Lower lobe of right lung (tissue), 2 donors: ENCODE data around the gene UFSP2. TPM values are rescaled to one million over a fixed set of nuclear protein-coding genes. Genes with fewer than 3 reads are reported as not detected.

Experiments used
- ATAC-seq, 2 donors: fragments of 200-7000 bp; cut with Tn5 transposase; one replicate each; pipeline ENCODE4 v1.9.1; 2020 to 2022; ENCODE audit warnings: mild to moderate bottlenecking in 2 of 2, moderate library complexity in 2 of 2
- DNase-seq: peaks from one replicate; pipeline ENCODE4 v3.0.0-alpha.2; 2020
- H3K27ac ChIP-seq: fragments of 200-600 bp; one replicate; pipeline ENCODE4 v1.8.0; 2022
- H3K27me3 ChIP-seq: fragments of 200-600 bp; one replicate; pipeline ENCODE4 v1.8.0; 2022; ENCODE audit warnings: low read depth
- H3K36me3 ChIP-seq: fragments of 200-600 bp; one replicate; pipeline ENCODE4 v1.8.0; 2022; ENCODE audit warnings: mild to moderate bottlenecking
- H3K4me1 ChIP-seq: fragments of 200-600 bp; one replicate; pipeline ENCODE4 v1.8.0; 2022
- H3K4me3 ChIP-seq: fragments of 200-600 bp; one replicate; pipeline ENCODE4 v1.8.0; 2022; ENCODE audit warnings: mild to moderate bottlenecking
- H3K9me3 ChIP-seq: fragments of 200-600 bp; one replicate; pipeline ENCODE4 v1.8.0; 2022
- intact Hi-C: fragments of 100-400 bp; cut with DNase I; formaldehyde crosslinking; loops from one replicate; pipeline ENCODE4 v1.11.0; 2022
- total RNA-seq: library from RNA; stranded (reverse); fragmentation: NEBNext Ultra II Directional; extraction: Animal tissue kit (Norgen Biotek cat#: 25700); gene quantifications from one replicate; pipeline ENCODE4 v1.2.1, GENCODE V29; 2021
- TF ChIP-seq, protein P1 (sequence below): fragments of 200-600 bp; IDR thresholded peaks from one replicate; pipeline ENCODE4 v1.8.0; 2022; ENCODE audit warnings: antibody characterized with exemption, mild to moderate bottlenecking
- donor health status: DM: no; HTN: yes; CAD: no; lungs with severe emphysema.

UFSP2 gene
- total RNA-seq, 1 donor from 2014 or later = 30.0 TPM

DNA sequence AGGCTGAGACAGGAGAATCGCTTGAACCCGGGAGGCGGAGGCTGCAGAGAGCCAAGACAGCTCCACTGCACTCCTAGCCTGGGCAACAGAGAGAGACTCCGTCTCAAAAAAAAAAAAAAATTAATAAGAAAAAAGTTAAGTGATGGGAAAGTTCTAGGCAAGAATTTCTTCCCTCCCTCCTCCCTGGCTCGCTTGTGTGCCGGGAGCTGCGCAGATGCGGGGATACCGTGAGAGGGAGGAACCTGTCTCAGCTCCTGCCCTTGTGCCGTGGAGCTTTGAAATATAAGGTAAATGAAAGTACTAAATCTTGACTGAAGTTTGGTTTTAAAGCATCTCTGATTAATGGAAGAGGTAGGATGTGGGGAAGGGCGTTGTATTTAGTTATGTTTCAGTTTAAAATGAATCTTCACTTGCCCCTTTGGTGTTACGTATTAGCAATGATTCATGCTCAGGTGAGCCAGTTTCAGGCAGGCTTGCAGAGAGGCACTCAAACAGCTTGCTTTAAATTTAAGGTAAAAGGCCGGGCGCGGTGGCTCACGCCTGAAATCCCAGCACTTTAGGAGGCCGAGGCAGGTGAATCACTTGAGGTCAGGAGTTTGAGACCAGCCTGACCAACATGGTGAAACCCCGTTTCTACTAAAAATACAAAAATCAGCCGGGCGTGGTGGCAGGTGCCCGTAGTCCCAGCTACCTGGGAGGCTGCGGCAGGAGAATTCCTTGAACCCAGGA is 1.4 kb upstream of the UFSP2 start:
- intact Hi-C loops = no loop called here
- no peak for ATAC-seq
- Histone ChIP-seq H3K9me3 (no peaks in the 10 kb centered on the region), H3K4me3 (no peak overlapping the region), H3K36me3 (peaks cover under 1% of the 10 kb centered on the region), H3K4me1 (peaks cover 24% of the 10 kb centered on the region), H3K27ac (no peak overlapping the region), H3K27me3 (no peaks in the 10 kb centered on the region)
- DNase-seq = no peak
- TF ChIP-seq, protein P1, sequence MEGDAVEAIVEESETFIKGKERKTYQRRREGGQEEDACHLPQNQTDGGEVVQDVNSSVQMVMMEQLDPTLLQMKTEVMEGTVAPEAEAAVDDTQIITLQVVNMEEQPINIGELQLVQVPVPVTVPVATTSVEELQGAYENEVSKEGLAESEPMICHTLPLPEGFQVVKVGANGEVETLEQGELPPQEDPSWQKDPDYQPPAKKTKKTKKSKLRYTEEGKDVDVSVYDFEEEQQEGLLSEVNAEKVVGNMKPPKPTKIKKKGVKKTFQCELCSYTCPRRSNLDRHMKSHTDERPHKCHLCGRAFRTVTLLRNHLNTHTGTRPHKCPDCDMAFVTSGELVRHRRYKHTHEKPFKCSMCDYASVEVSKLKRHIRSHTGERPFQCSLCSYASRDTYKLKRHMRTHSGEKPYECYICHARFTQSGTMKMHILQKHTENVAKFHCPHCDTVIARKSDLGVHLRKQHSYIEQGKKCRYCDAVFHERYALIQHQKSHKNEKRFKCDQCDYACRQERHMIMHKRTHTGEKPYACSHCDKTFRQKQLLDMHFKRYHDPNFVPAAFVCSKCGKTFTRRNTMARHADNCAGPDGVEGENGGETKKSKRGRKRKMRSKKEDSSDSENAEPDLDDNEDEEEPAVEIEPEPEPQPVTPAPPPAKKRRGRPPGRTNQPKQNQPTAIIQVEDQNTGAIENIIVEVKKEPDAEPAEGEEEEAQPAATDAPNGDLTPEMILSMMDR = no peak

DNA sequence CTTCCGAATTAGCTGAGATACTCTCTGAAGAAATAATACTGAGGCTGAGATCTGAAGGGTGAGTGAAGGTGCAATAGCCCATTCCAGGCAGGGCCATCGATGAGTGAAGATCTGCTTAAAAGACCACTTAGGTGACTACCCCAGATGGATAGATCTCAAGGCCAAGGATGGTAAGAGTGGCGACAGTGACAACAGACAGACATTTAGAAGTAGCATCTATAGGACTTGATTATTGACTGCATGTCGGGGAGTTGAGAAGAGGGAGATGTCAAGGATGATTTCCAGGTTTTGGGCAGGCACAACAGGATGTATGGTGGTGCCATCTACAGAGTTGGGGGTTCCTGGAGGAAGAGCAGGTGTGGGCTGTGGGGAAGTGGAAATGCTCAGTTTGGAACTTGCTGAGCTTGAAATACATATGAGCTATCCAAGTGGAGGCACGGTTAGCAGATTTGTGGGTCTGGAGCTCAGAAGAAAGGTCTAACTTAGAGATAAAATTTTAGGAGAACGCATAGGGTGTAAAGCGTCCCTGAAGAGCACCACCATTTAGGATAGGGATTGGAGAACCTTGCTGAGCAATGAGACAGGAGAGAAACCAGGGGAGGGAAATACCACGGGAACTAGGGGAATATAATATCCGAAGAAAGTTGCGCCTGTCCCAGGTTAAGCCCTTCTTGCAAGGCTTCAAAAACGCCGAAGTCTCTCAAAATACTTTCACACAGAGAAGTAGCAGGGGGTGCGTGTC is 688 bp downstream of the UFSP2 start:
- Histone ChIP-seq H3K9me3 (no peaks in the 10 kb centered on the region), H3K36me3 (peaks cover 5% of the 10 kb centered on the region), H3K27ac (peak overlapping the region; percentile 97), H3K4me3 (peak overlapping the region; percentile 74), H3K27me3 (no peaks in the 10 kb centered on the region), H3K4me1 (peaks cover 36% of the 10 kb centered on the region)
- intact Hi-C loops = no loop called here
- TF ChIP-seq, protein P1 = no peak
- DNase-seq (no peak), ATAC-seq (peak; percentile 57 to 58)

DNA sequence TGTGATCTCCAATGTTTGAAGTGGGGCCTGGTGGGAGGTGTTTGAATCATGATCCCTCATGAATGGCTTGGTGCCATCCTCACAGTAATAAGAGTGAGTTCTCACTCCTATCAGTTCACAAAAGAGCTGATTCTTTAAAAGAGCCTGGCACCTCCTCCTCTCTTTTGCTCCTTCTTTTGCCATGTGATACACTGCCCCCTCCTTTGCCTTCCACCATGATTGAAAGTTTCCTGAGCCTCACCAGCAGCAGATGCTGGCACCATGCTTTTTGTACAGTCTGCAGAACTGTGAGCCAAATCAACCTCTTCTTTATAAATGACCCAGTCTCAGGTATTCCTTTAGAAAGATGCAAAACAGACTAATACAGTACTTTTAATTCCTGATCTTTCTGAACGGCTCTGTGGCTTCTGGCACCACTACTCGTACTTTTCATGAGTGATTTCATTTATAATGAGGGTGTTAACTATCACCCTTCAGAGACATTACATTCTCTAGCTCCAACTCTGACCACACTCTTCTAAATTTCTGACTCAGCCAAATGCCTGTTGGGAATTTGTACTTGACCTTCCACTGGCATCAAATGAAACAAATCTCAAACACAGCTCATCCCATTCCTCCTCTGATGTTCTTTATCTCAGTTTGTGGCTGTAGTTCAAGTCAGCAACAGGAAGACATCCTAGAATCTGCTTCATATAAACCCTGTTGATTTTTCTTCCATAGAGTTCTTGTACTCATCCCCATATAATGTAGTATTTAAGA is 4.2 kb downstream of the UFSP2 start:
- DNase-seq = no peak
- Histone ChIP-seq H3K4me3 (no peak overlapping the region), H3K27ac (no peak overlapping the region), H3K27me3 (no peaks in the 10 kb centered on the region), H3K36me3 (peaks cover 24% of the 10 kb centered on the region), H3K9me3 (no peaks in the 10 kb centered on the region), H3K4me1 (peaks cover 36% of the 10 kb centered on the region)
- intact Hi-C loops = no loop called here
- ATAC-seq = no peak
- TF ChIP-seq, protein P1 = no peak

DNA sequence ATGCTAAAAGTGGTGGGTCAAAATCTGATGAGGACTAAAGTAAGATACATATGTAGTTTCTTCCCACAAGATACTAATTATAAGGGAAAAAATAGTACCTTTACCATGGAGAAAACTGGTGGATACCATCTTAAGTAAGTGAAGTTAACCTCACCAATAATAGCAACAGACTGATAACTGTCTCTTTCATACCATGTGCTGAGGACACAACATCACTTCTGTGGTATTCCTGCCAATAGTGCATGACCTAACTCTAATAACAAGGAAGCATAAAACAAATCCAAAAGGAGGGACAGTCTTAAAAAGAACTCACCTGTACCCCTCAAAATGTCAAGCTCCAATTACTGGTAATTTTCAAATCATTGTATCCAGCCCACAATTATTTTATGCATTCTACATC is 8.8 kb downstream of the UFSP2 start:
- H3K27ac ChIP-seq = no peak overlapping the region
- peaks cover 12% of the 10 kb centered on the region for H3K4me1 ChIP-seq
- peaks cover 64% of the 10 kb centered on the region for H3K36me3 ChIP-seq
- H3K27me3 ChIP-seq = no peaks in the 10 kb centered on the region
- intact Hi-C loops = no loop called here
- no peaks in the 10 kb centered on the region for H3K9me3 ChIP-seq
- no peak overlapping the region for H3K4me3 ChIP-seq
- no peak for DNase-seq
- no peak for ATAC-seq
- TF ChIP-seq, protein P1 = no peak

DNA sequence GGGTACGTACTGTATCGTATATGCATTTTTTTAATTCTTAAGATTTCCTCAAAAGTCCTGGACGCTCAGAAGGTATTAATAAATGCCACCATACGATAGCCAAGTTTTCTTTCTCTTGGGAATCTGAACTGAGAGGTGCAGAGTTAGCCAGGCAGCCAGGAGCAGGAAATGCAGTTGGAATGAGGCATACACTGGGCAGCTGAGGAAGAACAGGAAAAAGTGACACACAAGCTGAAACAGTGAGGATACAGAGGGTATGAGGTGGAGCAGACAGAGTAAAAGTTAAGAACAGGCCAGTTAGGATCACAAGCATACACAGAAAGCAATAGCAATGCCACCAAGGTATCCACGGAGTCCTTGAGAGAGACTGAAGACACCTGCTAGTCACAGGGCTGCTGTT is 13.4 kb downstream of the UFSP2 start:
- TF ChIP-seq, protein P1 = no peak
- Histone ChIP-seq H3K27me3 (no peaks in the 10 kb centered on the region), H3K36me3 (peaks cover 76% of the 10 kb centered on the region), H3K4me1 (no peaks in the 10 kb centered on the region), H3K4me3 (no peak overlapping the region), H3K27ac (no peak overlapping the region), H3K9me3 (no peaks in the 10 kb centered on the region)
- ATAC-seq = no peak
- intact Hi-C loops = no loop called here
- DNase-seq = no peak
